Gastroesophageal sphincter (tissue), 4 donors: ENCODE data around the gene LRRK2. TPM values are rescaled to one million over a fixed set of nuclear protein-coding genes. Genes with fewer than 3 reads are reported as not detected.

Experiments used
- ATAC-seq: fragments of 150-250 bp; one replicate; pipeline ENCODE4 v1.9.1; 2016; ENCODE audit warnings: mild to moderate bottlenecking, moderate library complexity
- H3K27ac ChIP-seq, 4 donors: fragments of 200-600 bp; sonication (generic) in 3 of 4; 1 replicate in 3 of 4; 2 replicates in 1 of 4; pipeline ENCODE4 v1.5.1; 2016 to 2019
- H3K27me3 ChIP-seq: fragments of 200-600 bp; sonication (generic); one replicate; pipeline ENCODE4 v1.5.1; 2019
- H3K36me3 ChIP-seq, 2 donors: fragments of 200-600 bp; sonication (generic); one replicate each; pipeline ENCODE4 v1.5.1; 2019; ENCODE audit warnings: control low read depth in 1 of 2
- H3K4me1 ChIP-seq, 3 donors: fragments of 200-600 bp; sonication (generic); 1 replicate in 2 of 3; 2 replicates in 1 of 3; pipeline ENCODE4 v1.5.1; 2016 to 2019; ENCODE audit warnings: control low read depth in 2 of 3
- H3K4me3 ChIP-seq, 2 donors: fragments of 200-600 bp; sonication (generic); one replicate each; pipeline ENCODE4 v1.5.1; 2019; ENCODE audit warnings: mild to moderate bottlenecking in 1 of 2, moderate library complexity in 1 of 2
- H3K9me3 ChIP-seq, 3 donors: fragments of 200-600 bp; sonication (generic); one replicate each; pipeline ENCODE4 v1.5.1; 2017 to 2019; ENCODE audit warnings: control low read depth in 2 of 3
- EP300 ChIP-seq: sonication (generic); formaldehyde crosslinking; IDR thresholded peaks from one replicate; pipeline ENCODE4 v1.6.1; 2017; ENCODE audit warnings: antibody characterized with exemption, mild to moderate bottlenecking
- POLR2A ChIP-seq, 2 donors: fragments of 450-650 bp; IDR thresholded peaks; one replicate each; pipeline ENCODE4 v1.6.1; 2017; ENCODE audit warnings: antibody characterized with exemption in 2 of 2, mild to moderate bottlenecking in 2 of 2, moderate library complexity in 1 of 2
- POLR2AphosphoS5 ChIP-seq: sonication (generic); formaldehyde crosslinking; IDR thresholded peaks from one replicate; pipeline ENCODE4 v1.6.1; 2017; ENCODE audit warnings: antibody characterized with exemption
- WGBS, 2 donors: methylation state at CpG; one replicate each; pipeline ENCODE4 v1.1.5; 2018; ENCODE audit warnings: low coverage in 1 of 2; 5-methylcytosine and 5-hydroxymethylcytosine counted together
- total RNA-seq, 4 donors: library from RNA; depleted of rRNA; stranded (reverse); fragments of >200 nt; gene quantifications; one replicate each; pipeline ENCODE4 v1.1.0, GENCODE V29; 2016
- TF ChIP-seq, protein P1 (sequence below), 4 experiments: fragments of 200-600 bp in 2 of 4; fragments of 450-650 bp in 2 of 4; sonication (generic) in 1 of 4; IDR thresholded peaks; one replicate each; pipeline ENCODE4 v1.5.1; 2017 to 2019; ENCODE audit warnings: antibody characterized with exemption in 4 of 4, mild to moderate bottlenecking in 2 of 4, moderate library complexity in 2 of 4

Gene LRRK2
- total RNA-seq, 4 donors from 2014 or later: 22.7 to 35.2 (median 29.3) TPM

DNA sequence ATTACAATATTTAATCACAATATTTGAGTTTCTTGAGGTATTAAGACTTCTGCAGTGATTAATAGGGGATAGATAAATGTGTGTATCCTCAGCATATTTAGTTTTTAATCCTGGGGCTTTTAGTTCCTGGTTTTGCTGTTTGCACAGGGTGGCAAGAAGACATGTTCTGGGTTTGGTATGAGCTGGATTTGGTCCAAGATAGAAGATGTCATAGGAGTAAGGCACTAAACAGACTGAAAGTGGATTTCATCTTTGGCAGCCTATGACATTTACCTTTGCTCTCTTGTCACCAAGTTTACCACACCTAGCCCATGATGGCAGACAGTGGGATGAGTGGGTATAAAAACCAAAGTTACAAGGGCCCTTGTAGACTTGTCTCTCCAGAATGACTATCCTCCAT lies 168.2 kb downstream of the LRRK2 start:
- H3K4me3 ChIP-seq: no peak overlapping the region
- ATAC-seq: no peak

DNA sequence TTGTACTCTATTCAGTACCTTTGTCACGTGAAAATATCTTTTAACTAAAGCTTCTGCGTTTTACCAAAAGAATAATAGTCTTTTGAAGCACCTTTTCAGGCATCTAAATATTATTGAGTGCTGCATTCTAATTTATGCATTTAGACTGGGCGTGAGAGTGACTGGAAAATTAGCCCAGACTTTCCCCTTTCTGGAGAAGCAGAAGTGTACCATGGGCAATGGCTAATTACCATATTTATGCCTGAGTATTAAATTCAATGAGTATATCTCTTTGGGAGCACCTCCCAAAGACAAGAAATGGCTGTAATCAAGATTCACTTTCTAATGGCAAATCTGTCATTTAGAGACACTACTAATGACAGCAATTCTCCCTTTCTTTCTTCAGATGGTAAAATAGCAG lies 174.9 kb downstream of the LRRK2 start:
- TF ChIP-seq EP300 (no peak), POLR2AphosphoS5 (no peak), POLR2A (IDR thresholded peaks at IDR 0.05) (no peak)
- TF ChIP-seq, protein P1, sequence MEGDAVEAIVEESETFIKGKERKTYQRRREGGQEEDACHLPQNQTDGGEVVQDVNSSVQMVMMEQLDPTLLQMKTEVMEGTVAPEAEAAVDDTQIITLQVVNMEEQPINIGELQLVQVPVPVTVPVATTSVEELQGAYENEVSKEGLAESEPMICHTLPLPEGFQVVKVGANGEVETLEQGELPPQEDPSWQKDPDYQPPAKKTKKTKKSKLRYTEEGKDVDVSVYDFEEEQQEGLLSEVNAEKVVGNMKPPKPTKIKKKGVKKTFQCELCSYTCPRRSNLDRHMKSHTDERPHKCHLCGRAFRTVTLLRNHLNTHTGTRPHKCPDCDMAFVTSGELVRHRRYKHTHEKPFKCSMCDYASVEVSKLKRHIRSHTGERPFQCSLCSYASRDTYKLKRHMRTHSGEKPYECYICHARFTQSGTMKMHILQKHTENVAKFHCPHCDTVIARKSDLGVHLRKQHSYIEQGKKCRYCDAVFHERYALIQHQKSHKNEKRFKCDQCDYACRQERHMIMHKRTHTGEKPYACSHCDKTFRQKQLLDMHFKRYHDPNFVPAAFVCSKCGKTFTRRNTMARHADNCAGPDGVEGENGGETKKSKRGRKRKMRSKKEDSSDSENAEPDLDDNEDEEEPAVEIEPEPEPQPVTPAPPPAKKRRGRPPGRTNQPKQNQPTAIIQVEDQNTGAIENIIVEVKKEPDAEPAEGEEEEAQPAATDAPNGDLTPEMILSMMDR (IDR thresholded peaks at IDR 0.05): no peak
- 75 to 90% methylated on average over 2 to 3 of the region's 3 CpGs for WGBS, 2 donors
- Histone ChIP-seq H3K4me1 (no peaks in the 10 kb centered on the region), H3K36me3 (no peaks in the 10 kb centered on the region), H3K9me3 (no peaks in the 10 kb centered on the region), H3K27ac (no peak overlapping the region), H3K4me3 (no peak overlapping the region), H3K27me3 (no peaks in the 10 kb centered on the region)
- no peak for ATAC-seq

More for the DNA sequence above, 168.2 kb downstream of the LRRK2 start:
- TF ChIP-seq POLR2A (IDR thresholded peaks at IDR 0.05) (no peak), POLR2AphosphoS5 (no peak), EP300 (no peak)
- TF ChIP-seq, protein P1 (IDR thresholded peaks at IDR 0.05): no peak
- Histone ChIP-seq H3K36me3 (no peaks in the 10 kb centered on the region), H3K9me3 (no peaks in the 10 kb centered on the region), H3K27ac (no peak overlapping the region), H3K27me3 (no peaks in the 10 kb centered on the region), H3K4me1 (no peaks in the 10 kb centered on the region)

DNA sequence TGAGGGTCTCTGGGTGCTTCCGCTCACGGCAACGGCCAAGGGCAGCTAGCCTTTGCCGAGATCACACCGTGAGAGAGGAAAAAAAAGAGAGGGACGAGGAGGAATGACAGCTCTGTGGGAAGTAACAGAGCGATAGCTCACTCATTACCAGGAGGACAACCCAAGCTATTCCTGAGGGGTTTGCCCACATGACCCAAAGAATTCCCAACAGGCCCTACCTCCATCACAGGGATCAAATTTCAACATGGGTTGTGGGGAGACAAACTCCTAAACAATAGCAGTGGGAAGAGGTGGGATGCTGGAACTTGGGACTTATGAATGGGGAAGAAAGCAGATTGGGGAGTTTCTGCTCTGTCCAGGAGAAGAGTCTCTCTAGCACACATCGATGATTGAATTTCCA lies 180.6 kb downstream of the LRRK2 start:
- Histone ChIP-seq H3K9me3 (no peaks in the 10 kb centered on the region), H3K36me3 (no peaks in the 10 kb centered on the region), H3K27ac (no peak overlapping the region), H3K4me3 (no peak overlapping the region), H3K4me1 (no peaks in the 10 kb centered on the region), H3K27me3 (no peaks in the 10 kb centered on the region)
- TF ChIP-seq, protein P1 (IDR thresholded peaks at IDR 0.05): no peak
- TF ChIP-seq POLR2A (IDR thresholded peaks at IDR 0.05): no peak
- no peak for TF ChIP-seq EP300
- TF ChIP-seq POLR2AphosphoS5: no peak
- 86 to 91% methylated on average over 5 to 8 of the region's 8 CpGs for WGBS, 2 donors
- no peak for ATAC-seq

Other genes with a start within 250 kb of the LRRK2 start
- 10 to 100 TPM; 20.4 to 38.3 (median 22.3) TPM for gene SLC2A13, start 118.9 kb upstream of the LRRK2 start, total RNA-seq